ENCODE measurements around the gene CAPZA1. TPM values are rescaled to one million over a fixed set of nuclear protein-coding genes. Genes with fewer than 3 reads are reported as not detected.
"Not testable (repeated sequence)": the region's sequence is repeated elsewhere in the genome, so short reads cannot be mapped to it uniquely, and the experiment has no call there.

Gene CAPZA1
- total RNA-seq, 4 donors from 2014 or later = 116 to 181 (median 179) TPM

- Histone ChIP-seq H3K4me3 (peak overlapping the region; percentile 70 to 86 (median 72)), H3K27ac (peak overlapping the region; percentile 94 to 99 (median 96)), H3K4me1 (peaks cover 0 to 30% (median 2%) of the 10 kb centered on the region in 4 donors), H3K36me3 (peaks cover 0 to 12% (median 0%) of the 10 kb centered on the region in 3 donors), H3K27me3 (no peaks in the 10 kb centered on the region), H3K9me3 (no peaks in the 10 kb centered on the region)
- no peak for DNase-seq
- no peak for TF ChIP-seq POLR2A (IDR thresholded peaks at IDR 0.05)
- no peak for TF ChIP-seq CTCF (IDR thresholded peaks at IDR 0.05)
These were observed 704 bp downstream of the CAPZA1 start for GRCh38 chr1:112620377-112620695.

DNA sequence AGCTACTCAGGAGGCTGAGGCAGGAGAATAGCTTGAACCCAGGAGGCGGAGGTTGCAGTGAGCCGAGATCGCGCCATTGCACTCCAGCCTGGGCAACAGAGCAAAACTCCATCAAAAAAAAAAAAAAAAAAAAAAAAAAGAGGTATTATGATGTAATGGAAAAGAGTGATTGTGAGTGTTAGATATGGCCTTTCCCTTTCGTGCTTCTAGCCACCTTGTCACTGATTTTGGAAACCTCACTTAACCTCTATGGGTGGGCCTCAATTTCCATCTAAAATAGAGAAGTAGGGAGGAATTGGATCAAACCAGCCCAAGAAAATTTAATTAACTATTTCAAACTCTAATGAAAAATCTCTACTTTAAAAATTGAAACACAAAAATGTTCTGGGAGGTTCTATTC, 4.9 kb downstream of the CAPZA1 start:
- H3K4me1 ChIP-seq = peaks cover 0 to 45% (median 4%) of the 10 kb centered on the region in 4 donors
- H3K36me3 ChIP-seq, H3K27ac ChIP-seq, H3K27me3 ChIP-seq, H3K4me3 ChIP-seq, DNase-seq, H3K9me3 ChIP-seq: not testable (repeated sequence)

DNA sequence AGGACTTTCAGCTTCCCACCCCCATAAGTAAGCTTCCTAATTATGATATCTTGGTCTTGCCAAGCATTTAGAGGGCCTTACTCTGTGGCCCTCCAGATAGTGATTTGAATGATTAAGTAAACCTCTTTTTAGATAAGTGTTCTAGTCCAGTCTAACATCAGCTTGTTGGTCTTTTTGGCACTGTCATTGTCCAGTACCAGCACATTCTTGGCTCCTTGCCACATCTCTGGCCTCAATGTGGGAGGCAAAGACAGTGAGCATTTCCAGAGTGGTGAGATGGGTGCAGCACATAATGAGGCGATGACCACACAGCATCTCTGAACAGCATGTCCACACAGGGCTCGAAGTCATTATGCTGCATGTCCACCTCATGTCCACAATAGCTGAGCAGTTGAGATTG, 6.1 kb downstream of the CAPZA1 start:
- no peak overlapping the region for H3K4me3 ChIP-seq
- peaks cover 0 to 45% (median 4%) of the 10 kb centered on the region in 4 donors for H3K4me1 ChIP-seq
- DNase-seq = no peak
- peaks cover 0 to 8% (median 0%) of the 10 kb centered on the region in 3 donors for H3K36me3 ChIP-seq
- no peak for TF ChIP-seq CTCF (IDR thresholded peaks at IDR 0.05)
- no peak for TF ChIP-seq POLR2A (IDR thresholded peaks at IDR 0.05)
- H3K27me3 ChIP-seq = no peaks in the 10 kb centered on the region
- no peaks in the 10 kb centered on the region for H3K9me3 ChIP-seq
- H3K27ac ChIP-seq = no peak overlapping the region

GRCh38 chr1:112626193-112626592, 6.6 kb downstream of the CAPZA1 start:
- no peak overlapping the region for H3K4me3 ChIP-seq

GRCh38 chr1:112626887-112627286, 7.3 kb downstream of the CAPZA1 start:
- TF ChIP-seq CTCF (IDR thresholded peaks at IDR 0.05) (no peak), POLR2A (IDR thresholded peaks at IDR 0.05) (no peak)
- no peak overlapping the region for H3K27ac ChIP-seq
- H3K36me3 ChIP-seq = peaks cover 0 to 8% (median 0%) of the 10 kb centered on the region in 3 donors
- H3K4me3 ChIP-seq = no peak overlapping the region
- peaks cover 0 to 36% (median 4%) of the 10 kb centered on the region in 4 donors for H3K4me1 ChIP-seq
- no peaks in the 10 kb centered on the region for H3K27me3 ChIP-seq
- DNase-seq = no peak
- no peaks in the 10 kb centered on the region for H3K9me3 ChIP-seq

More at GRCh38 chr1:112626193-112626592, 6.6 kb downstream of the CAPZA1 start:
- H3K36me3 ChIP-seq = peaks cover 0 to 8% (median 0%) of the 10 kb centered on the region in 3 donors
- H3K4me1 ChIP-seq = peaks cover 0 to 43% (median 4%) of the 10 kb centered on the region in 4 donors
- no peaks in the 10 kb centered on the region for H3K9me3 ChIP-seq
- DNase-seq = no peak
- no peak overlapping the region for H3K27ac ChIP-seq
- TF ChIP-seq CTCF (IDR thresholded peaks at IDR 0.05) (no peak), POLR2A (IDR thresholded peaks at IDR 0.05) (no peak)
- no peaks in the 10 kb centered on the region for H3K27me3 ChIP-seq

DNA sequence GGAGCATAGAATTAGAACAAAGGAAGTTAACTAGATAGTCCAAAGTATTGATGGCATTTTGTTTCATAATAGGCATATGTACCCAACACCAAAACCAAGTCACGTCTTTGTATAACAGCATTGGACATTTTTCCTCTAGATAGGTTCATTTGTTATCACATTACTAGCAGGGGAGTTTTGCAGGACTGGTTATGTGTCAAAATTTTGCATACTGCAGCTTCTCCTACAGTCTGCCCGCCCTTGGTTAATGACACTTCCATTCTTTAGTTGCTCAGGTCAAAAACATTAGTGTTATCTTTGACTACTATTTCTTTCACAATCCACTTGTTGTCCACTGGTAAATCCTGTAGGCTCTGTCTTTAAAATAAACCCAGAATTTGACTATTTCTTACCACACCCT, 8.9 kb downstream of the CAPZA1 start:
- Histone ChIP-seq H3K4me1 (peaks cover 0 to 25% (median 2%) of the 10 kb centered on the region in 4 donors), H3K9me3 (no peaks in the 10 kb centered on the region), H3K27me3 (no peaks in the 10 kb centered on the region), H3K4me3 (no peak overlapping the region), H3K36me3 (peaks cover 0 to 8% (median 0%) of the 10 kb centered on the region in 3 donors), H3K27ac (no peak overlapping the region)
- TF ChIP-seq POLR2A (IDR thresholded peaks at IDR 0.05) (no peak), CTCF (IDR thresholded peaks at IDR 0.05) (no peak)
- no peak for DNase-seq

All from Peyer's patch (tissue), 4 donors.